Fibroblast of pulmonary artery (primary cell): Measurements from ENCODE around the gene HIC1.

Experiments
- DNase-seq: peaks from one replicate; pipeline ENCODE4 v3.0.0-alpha.2; 2010; ENCODE audit warnings: low read depth
- H3K4me3 ChIP-seq: replicated peaks from 2 replicates; pipeline ENCODE4 v1.5.1; 2011; ENCODE audit warnings: low read depth, mild to moderate bottlenecking, control low read depth, low read length, moderate library complexity
- CTCF ChIP-seq: IDR thresholded peaks from 2 replicates; pipeline ENCODE4 v1.5.1; 2011; ENCODE audit warnings: mild to moderate bottlenecking, control low read depth, low read length, inconsistent platforms; ENCODE audit errors: missing control alignments

Gene HIC1

GRCh38 chr17:2057760-2058585 lies 3.1 kb downstream of the HIC1 start:
- peak overlapping the region; percentile 64 for H3K4me3 ChIP-seq
- TF ChIP-seq CTCF: no peak
- DNase-seq: peak; percentile 59

GRCh38 chr17:2058586-2059546 lies 4.0 kb downstream of the HIC1 start:
- DNase-seq: peak; percentile 91
- peak overlapping the region; percentile 64 for H3K4me3 ChIP-seq
- TF ChIP-seq CTCF: peak; percentile 61

GRCh38 chr17:2059547-2060384 lies 4.9 kb downstream of the HIC1 start:
- peak overlapping the region; percentile 64 for H3K4me3 ChIP-seq
- DNase-seq: no peak
- TF ChIP-seq CTCF: no peak

GRCh38 chr17:2060385-2060658 lies 5.4 kb downstream of the HIC1 start:
- no peak overlapping the region for H3K4me3 ChIP-seq
- no peak for DNase-seq
- TF ChIP-seq CTCF: no peak

- DNase-seq: peak; percentile 38
- TF ChIP-seq CTCF: no peak
- no peak overlapping the region for H3K4me3 ChIP-seq
Measured at GRCh38 chr17:2060681-2061440, 6.0 kb downstream of the HIC1 start.

- no peak overlapping the region for H3K4me3 ChIP-seq
- no peak for TF ChIP-seq CTCF
- peak; percentile 24 for DNase-seq
Measured at GRCh38 chr17:2061441-2061958, 6.6 kb downstream of the HIC1 start.
